Stimulated activated CD4-positive, alpha-beta T cell treated with anti-CD3 and anti-CD28 coated beads, Interleukin-12 subunit alpha, Interleukin-12 subunit beta, amount 100 ng/mL, for 24 hours (primary cell): ENCODE data around the gene PEX16.

ENCODE experiments used
- DNase-seq, 2 experiments: peaks; one replicate each; pipeline ENCODE4 v3.0.0-alpha.2; 2020; ENCODE audit warnings: low read depth in 2 of 2

PEX16 gene

DNA sequence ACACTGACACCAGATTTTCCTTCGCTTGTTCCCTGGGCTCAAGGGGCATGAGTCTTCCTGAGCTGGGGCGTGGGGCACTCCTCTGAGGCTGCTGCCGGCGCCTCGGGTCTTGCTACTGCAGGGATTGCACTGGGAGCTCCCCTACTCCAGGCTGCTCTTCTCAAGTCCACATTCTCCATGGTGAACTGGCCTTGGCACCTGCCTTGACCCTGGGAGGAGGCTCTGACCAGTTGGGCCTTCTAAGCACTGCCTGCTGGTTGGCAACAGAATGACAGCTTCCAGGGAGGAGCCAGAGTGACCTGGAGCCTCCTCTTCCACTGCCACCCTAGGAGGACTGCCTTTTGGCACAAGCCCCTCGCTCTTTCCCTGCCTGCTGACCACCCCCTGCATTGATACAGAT is 20.1 kb downstream of the PEX16 start:
- no peak for DNase-seq

DNA sequence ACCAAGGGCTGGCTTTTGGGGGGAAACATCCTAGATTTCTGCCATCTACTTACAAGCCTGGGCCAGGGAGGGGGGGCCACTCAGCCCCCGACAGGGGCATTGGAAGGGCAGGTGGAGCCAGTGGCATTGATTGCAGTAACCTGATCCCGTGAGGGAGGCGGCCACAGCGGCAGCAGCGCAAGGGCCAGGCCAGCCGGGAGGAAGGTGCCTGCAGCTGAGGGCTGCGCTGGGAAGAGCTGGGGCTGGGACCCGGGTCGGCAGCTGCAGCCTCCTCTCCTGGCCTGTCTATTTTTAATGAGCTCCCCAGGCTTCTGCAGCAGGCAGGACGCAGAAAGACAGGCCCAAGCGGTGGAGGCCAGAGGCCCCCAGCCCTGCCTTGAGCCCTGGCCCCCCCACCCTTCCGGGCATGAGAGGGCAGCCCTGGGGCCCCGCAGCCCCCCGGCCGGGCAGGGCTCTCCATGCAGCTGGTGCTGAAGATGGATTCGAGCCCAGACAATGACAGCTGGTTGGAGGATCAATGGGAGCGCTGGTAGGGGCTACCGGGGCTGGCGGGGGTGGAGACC is 21.2 kb downstream of the PEX16 start:
- no peak for DNase-seq

DNA sequence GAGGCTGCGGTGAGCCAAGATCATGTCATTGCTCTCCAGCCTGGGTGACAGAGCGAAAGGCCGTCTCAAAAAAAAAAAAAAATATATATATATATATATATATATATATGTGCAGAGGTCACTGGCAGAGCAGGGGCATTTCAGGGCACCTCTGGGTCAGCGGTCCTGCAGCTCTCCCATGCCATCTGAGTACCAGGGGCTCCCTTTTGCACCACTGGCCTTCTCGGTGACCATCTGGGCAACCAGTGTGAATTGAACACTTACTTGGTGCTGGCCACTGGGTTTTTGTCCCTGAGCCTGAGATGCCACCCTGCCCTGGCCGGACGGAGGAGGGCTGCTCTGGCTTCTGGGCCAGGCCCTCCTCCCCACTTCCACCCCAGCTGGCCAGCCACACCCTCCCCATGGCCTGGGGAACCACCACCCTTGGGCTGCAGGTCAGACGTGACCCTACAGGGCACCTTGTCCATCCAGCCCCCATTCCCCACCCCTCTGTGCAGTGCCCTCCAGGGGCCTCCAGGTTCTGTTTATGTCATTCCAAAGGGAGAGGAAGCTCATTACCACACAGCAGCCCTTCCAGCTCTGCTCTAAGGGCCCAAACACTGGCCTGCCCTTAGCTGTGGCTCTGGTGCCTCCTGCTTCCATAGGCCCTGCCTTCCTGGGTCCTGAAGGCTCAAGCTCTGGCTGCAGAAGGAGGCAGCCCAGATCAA is 22.0 kb downstream of the PEX16 start:
- no peak for DNase-seq

DNA sequence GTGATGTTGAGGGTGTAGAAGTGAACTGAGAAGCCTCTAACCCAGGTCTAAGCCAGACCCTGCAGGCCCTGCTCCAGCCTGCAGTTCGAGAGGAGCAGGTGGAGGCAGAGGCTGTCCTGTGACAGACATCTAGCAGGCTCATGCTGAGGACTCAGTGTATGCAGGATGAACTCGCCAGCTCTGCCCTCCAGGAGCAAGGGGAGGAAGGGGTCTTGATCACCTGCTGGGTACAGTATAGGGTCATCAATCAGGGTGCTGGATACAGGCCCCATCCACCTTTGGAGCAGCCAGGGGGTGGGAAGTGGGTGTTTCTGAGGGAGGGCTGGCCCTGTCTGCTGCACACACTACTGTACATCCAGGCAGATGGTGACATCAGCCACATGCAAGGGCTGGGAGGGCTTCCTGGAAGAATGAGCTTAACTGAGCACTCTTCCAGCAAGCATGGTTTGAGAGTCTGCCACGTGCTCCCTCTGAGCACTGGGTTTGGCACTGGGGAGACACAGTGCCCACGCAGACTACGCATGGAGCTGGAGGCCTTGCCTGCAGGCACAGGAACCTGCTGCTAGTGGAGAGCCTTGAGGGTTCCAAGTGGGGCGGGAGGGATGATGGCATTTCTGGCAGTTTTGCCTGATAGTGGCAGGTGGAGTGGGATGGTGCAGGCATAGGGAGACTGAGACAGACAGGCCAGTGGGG is 23.0 kb downstream of the PEX16 start:
- no peak for DNase-seq

DNA sequence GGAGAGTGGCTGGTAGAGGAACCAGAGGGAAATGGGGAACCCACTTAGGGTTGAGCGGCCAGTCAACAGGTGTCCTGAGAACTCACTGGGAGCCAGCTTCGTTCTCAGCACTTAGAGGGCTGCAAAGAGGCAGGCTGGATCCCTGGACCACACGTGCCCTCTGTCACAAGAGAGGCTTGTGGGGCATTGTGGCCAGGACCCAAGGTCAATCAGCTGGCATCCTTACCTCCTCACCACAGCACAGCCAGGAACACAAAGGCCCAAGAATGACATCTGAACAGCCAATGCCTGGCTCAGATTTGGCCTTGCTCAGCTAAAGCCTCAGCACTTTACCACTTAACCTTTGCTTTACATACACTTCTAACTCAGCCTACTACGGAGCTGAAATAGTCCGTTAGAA is 24.8 kb downstream of the PEX16 start:
- no peak for DNase-seq

DNA sequence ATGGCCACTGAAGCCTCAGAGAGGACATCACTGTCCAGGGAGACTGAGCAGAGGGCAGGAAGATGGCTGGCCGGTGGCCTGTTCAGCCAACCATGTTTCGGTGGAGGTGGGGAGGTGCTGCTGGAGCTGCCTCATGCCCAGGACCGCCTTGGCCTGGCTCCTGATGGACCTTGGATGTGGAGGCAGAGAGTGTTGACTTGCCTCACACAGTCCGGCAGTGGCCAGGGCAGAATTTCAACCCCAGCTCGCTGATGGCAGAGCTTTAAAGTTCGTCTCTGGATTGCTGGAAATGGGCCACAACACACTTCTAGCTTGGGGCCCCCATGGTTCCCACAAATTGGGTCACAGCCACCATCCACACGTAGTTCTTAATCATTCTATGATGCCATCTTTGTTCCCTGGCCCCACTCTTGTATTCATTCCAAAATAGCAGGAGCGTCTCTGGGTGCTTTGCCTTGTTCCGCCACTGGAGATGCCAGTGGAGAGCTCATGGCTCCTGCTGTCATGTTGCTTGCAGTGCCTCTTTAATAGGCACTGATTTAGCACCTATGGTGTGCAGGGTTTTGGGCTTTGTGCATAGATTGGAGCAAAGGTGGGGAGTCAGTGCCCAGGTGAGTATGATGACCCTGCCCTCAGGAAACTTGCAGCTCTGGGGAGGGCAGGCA is 26.7 kb downstream of the PEX16 start:
- no peak for DNase-seq

DNA sequence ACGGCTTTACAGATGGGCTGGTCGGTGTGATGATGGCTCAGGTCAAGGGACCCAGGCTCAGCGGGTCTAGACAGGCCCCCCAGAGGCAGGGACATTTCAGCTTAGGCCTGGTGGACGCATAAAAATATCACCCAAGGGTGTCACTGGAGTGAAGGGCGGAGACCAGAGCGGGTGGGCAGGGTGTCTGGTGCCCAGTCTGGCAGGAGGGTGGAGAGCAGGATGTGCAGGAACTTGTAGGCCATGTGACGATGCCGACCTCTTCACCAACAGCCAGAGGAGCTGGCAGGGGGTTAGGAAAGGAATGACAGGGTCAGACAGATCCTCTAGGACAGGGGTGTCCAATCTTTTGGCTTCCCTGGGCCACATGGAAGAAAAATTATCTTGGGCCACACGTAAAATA is 27.7 kb downstream of the PEX16 start:
- DNase-seq, result no peak

DNA sequence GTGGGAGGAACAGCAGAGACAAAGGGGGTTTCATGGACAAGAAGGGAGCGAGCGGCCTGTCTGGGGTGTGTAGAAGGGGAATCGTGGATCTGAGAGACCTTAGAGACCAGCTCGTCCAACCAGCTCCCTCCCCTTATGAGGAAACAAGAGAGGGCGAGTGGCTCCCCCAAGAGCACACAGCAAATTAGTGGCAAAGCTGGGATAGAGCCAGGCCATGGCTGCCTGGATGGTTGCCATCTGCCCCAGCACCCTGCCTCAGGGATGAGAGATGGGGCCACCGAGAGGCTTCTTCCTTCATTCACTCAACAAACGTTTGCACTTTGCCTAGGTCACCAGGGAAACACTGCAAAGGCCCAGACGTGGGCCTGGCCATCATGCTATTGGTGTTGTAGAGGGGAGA is 28.1 kb downstream of the PEX16 start:
- DNase-seq, result no peak

DNA sequence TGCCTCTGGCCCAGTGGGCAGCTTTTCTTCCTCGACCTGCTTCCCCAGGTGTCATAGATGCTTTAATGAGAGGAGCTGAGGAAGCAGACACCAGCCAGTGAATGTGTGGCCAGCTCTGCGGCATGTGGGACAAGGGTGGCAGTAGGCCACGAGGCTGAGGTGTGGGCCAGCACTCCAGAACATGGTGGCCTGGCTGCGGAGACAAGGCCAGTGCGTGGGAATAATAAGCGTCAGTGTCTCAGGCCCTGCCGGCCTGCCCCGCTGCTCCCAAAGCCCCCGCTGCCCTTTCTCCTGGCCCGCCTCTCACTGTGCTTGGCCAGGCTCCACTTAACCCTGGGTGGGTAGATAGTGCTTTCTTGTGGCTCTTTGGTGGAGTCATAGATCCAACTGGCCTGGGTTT is 30.1 kb downstream of the PEX16 start:
- DNase-seq, result no peak

DNA sequence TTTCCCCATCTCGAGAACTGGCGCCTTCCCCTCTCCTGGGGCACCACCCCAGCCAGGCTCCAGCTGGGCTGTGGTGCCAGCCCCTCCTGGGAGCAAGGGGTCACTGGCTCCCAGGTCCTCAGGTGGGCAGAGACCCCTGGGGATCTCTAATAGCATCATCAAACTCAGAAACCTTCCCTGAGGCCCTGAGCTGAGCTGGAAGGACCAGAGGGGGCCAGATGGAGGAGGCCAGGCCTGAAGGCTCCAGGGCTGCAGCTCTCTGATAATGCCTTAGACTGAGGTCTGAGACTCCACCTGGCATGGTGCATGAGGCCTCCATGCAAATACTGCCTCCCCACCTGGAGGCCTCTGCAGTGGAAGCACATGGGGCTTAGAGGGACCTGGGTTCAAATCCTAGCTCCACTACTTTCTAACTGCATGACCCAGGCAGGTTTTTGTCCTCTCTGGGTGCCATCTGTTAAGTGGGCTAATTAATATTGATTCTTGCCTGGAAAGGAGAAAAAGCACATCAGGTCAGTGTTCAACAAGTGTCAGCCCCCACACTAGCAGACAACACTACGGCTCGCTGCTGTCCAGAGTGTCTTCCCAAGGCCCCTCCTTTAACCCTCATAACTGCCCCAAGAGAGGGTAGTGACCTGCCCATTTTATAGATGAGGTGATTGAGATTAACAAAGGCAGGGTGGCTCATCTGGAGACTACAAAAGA is 30.7 kb downstream of the PEX16 start:
- DNase-seq, result no peak

DNA sequence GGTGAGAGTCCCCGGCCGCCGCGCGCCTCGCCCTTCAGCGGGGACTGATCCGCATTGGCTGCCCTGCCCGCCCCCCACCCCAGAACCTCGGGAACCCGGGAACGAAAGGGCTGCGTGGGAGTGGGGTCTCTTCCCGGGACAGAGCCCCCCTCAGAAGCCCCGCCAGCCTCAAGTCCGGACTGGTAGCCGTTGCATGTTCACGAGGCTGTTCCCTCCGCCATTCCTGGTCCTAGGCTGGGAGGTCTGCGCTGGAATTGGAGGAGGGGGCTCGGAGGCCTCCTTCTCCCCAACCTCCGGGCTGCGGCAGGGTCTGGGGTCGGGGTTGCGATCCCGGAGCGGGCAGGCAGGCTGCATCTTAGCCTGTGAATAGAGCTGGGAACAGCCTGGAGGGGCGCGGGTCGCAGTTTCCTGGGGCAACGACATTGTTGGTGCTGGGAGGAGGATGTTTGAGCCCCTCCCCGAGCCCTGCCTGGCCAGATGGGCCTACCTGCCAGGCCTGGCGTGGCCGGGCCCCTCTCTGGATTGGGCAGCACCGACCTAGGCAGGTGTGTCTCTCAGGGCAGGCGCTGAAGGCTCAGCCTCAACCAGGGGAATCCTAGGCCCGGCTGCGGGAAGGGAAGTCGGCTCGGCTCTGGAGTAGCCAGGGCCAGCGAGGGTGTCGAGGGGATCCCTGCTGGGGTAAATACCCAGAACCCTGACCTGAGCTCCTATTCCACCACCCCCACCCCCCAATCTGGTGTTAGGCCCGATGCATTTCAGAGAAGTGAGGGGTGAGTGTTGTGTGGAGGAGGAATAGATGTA is 31.6 kb downstream of the PEX16 start:
- no peak for DNase-seq

DNA sequence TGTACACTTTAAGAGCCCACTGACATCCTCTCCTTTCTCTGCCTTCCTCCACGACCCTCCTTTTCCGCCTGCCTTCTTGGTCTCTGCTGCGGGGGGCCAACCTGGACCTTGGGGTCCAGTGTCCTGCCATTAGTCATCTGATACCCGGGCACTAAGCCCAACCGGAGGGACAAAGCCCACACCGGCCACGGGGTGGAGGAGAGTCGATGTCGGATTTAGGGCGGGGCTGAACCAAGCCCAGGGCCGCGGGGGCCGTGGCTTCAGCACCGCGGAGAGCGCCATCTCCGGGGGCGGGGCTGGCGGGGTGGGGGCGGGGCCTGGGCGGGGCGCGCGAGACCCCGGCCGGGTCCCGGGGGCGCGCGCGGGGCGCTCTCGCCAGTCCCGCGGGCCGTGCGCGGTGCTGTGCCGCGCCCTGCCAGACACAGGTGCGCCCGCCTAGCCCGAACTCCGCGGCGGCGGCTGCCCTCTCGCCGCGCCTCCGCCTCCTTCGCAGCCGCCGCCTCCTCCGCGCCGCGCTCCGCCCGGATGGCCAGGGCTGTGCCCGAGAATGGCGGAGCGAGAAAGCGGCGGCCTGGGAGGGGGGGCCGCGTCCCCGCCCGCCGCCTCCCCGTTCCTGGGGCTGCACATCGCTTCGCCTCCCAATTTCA is 32.3 kb downstream of the PEX16 start, which contains the start of gene MAPK8IP1:
Gene MAPK8IP1 (plus strand): TSS at position 378 of the 647 bp plus-strand sequence. CDS start 170 bp downstream, at position 548.
- peak; percentile 11 to 24 for DNase-seq

DNA sequence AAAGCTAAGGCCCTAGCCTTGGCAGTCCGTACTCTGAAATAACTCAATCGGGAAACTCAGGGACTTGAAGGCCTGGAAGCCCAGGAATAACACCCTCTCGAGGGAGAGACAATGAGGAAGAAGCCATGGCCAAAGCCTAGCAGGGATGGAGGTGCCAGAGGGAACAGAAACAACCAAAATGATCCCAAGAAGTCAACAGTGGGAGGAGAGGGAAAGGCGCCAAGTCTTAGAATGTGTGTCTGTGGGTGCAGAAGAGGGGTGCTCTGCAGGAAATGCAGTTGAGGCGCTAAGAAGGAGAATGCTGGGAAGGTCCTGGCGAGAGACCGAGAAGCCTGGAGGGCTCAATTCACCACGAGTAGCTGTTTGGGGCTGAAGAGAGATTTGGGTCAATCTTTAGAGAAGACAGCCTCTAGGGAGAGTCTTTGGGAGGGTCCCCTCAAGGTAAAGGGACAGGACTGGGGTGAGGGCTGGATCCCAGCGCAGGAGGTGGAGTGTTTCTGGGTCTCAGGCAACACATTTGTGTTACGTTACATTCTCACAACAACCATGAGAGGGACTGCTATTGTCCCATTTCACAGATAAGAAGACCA is 33.0 kb downstream of the PEX16 start:
- DNase-seq, result no peak

DNA sequence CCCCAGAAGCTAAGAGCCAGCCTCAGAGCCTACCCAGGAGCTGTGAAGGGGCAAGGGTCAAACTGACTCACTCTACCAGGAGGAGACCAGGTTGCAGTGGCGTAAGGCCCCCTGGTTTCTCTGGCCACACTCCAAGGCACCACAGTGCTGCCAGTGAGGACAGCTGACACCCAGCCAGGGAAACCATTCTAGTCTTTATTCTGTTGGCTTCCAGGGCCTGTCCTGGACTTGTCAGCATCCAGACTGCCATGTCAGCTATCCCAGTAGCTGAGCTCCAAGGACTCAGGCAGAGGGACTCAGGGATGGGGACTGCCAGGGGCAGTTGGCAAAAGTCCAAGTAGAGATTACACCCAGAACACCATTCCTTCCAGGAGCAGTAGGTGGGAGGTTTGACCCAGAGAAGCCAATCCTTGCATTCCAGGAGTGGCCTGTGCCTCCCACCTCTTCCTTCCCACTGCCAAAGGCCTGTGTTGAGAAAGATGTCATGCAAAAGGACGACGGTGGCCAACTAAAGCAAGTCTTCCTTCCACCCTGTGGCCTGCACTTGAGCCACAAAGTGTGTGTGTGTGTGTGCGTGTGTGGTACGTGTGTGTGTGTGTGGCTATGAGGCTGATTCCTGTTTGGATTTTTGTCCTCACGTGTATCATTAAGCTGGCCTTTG is 35.8 kb downstream of the PEX16 start:
- no peak for DNase-seq

DNA sequence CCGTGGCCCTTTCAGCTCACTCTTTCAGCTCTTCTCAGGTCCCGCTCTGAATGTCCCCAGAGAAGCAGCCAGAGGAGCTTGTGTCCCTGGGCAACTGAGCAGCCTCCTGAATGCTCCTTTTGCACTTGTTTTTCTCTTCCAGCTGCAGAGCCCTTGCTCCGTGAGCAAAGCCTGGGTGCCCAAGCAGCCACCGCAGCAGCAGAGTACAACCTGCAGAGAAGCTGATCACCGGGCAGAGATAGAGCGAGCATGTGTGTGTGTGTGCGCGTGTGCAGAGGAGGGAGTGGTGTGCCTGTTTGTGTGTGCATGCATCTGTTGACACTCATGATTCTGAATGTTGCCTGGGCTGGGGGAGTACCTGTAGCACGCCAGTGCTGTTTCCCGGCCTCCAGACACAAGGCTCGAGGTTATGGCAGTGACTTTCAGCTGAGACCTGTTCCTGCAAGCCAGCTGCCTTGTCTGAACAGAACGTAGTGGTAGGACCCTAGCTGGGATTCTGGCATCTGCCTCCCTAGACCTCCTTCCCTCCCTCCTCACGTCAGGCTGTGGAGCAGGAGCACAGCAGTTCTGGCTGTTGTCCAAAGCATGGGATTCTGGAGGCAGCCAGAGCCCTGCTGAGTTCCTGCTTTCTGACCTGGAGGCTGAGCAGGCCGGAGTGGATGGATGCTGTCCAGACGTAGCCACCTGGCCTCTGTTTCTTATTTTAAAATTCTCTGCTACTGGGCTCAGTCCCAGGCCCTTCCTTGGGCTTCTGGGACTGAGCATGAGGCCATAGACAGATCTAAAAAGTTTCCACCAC is 36.7 kb downstream of the PEX16 start:
- DNase-seq, result no peak

DNA sequence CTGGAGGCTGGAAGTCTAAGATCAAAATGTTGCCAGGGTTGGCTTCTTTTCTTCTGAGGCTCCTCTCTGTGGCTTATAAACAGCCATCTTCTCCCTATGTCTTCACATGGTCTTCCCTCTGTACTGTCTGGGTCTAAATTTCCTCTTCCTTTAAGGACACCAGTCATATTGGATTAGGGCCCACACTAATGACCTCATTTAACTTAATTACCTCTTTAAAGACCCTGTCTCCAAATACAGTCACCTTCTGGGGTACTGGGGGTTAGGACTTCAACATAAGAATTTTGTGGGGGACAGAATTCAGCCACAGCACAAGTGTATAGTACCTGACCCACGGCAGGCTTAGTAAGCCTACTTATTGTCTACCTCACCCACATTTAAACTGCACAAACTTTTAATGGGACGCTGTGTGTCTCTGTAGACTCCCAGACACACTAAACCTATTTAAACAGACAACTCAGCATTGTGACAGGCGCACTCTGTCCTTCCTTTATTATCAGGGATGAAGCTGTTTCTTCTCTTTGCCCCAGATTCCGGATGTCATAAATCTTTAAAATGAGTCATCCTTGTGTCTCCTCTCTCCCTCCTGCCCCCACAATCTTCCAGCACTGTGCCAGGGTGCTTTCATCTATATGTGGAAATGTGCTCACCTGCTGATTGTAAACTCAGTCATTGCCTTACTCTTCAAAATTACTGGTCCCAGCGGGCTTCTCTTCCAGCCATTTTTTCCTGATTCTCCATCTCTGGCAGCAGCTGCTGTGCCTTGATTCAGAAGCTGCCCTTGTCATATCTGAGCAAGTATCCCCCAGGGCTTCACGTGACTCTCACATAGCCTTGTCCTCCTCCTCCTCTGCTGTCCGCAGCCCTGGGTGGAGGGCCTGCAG is 37.6 kb downstream of the PEX16 start:
- no peak for DNase-seq

DNA sequence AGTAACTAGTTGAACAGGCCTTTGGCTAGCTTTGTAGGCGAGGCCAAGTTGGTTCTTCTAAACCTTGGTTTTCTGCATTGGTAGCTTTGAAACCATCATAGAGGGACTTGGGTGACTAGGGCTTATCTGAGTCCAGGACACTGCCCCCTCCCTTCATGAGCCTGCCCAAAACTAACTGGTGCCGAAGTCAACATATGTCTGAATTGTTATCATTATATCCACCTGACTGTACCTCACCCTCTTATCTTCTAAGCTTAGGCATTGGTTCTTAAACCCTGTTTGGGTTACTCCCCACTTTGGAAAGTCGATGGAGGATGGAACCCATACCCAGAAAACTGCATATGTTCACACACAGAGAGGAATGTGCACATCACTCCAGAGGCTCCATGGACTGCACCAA is 39.8 kb downstream of the PEX16 start:
- no peak for DNase-seq

DNA sequence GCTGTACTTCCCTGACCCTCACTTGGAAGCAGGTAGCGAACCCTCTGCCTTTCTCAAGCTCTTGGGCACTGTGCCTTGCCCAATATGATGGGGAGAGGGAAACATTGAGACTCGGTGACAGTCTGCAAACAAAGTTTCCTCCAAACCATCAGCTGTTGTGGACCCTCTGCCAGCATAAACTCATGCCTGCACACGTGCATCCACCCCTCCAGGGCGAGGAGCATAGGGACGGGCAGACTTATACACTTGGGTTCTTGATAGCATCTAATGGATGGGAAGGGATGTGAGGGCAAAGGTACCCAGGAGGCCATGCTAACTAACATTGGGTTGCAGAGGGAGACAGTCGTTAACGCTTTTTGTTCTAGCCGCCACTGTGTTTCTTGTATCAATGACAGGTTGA is 40.5 kb downstream of the PEX16 start:
- DNase-seq, result no peak
